Fibroblast of the aortic adventitia (primary cell): ENCODE results near the gene LRMDA. TPM values are rescaled to one million over a fixed set of nuclear protein-coding genes. Genes with fewer than 3 reads are reported as not detected.

ENCODE experiments used
- DNase-seq: peaks from one replicate; pipeline ENCODE4 v3.0.0-alpha.2; 2010; ENCODE audit warnings: low read depth
- H3K4me3 ChIP-seq: 2 replicates; pipeline ENCODE4 v1.5.1; 2011; ENCODE audit warnings: low read depth, mild to moderate bottlenecking, control low read depth, low read length, moderate library complexity
- total RNA-seq: library from RNA; depleted of rRNA; stranded (reverse); fragments of >200 nt; gene quantifications from 2 replicates; pipeline ENCODE4 v1.2.3, GENCODE V29; 2012; ENCODE audit warnings: low replicate concordance
- TF ChIP-seq, protein P1 (sequence below): IDR thresholded peaks from 2 replicates; pipeline ENCODE4 v1.5.1; 2011; ENCODE audit warnings: mild to moderate bottlenecking, low read length, control low read depth, inconsistent platforms; ENCODE audit not compliant: insufficient read depth

Gene LRMDA
- total RNA-seq, 1 donor, result 6.3 TPM

DNA sequence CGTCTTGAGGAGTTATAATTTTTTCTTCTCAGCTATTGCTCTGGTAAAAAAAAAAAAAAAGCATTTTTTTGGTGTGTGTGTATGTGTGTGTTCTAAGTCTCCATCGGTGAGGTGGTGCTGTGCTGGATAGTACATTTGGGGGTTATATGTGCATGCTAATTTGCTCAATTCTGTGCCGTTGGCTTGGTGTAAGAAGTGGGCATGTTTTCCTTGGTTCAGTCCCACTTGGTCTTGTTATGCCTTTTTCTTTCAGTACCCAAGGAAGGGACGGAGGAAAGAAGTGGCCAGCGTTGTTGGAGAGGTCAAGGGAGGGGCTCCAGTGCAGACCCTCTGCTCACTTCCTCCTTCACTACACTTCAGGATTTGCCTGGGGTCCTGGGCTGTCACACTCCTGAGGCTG, 20.4 kb downstream of the LRMDA start:
- no peak for DNase-seq
- TF ChIP-seq, protein P1, sequence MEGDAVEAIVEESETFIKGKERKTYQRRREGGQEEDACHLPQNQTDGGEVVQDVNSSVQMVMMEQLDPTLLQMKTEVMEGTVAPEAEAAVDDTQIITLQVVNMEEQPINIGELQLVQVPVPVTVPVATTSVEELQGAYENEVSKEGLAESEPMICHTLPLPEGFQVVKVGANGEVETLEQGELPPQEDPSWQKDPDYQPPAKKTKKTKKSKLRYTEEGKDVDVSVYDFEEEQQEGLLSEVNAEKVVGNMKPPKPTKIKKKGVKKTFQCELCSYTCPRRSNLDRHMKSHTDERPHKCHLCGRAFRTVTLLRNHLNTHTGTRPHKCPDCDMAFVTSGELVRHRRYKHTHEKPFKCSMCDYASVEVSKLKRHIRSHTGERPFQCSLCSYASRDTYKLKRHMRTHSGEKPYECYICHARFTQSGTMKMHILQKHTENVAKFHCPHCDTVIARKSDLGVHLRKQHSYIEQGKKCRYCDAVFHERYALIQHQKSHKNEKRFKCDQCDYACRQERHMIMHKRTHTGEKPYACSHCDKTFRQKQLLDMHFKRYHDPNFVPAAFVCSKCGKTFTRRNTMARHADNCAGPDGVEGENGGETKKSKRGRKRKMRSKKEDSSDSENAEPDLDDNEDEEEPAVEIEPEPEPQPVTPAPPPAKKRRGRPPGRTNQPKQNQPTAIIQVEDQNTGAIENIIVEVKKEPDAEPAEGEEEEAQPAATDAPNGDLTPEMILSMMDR, result no peak
- H3K4me3 ChIP-seq, result no peak overlapping the region

DNA sequence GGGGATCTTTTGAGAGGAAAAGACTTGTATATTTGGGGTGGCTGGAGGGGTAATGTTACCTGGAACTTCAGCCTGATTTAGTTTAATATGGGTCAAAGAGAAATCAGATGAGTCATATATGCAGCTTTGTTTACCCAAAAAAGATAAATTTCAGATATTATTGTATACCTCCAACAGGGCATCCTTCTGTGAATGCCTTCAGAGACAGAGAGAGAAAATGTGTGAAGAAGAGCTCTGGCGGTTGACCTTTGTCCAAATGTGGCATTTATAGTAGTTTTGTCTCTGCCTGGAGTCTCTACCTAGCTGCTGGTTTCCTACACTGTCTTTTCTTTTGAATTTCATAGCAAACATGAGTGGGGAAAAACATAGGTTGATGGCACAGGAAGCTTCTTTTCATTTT, 21.6 kb downstream of the LRMDA start:
- H3K4me3 ChIP-seq, result no peak overlapping the region
- TF ChIP-seq, protein P1, result no peak
- no peak for DNase-seq

DNA sequence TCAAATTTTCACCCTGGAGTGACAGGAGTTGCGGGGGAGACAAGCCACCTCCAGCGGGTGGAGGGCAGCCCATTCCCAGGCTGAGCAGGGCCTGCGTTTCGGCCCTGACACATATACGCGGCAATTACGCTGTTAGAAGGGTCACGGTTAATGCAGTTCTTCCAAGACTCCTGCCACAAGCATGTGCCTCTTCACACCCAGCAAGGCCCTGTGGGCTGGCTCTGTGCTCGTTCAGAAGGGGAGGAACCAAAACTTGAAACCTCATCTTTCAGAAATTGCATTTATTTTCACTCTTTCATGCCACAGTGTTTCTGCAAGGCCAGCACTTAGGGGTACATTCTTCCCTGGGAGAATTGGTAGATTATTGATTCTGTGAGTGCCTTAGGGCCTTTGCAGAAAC, 24.7 kb downstream of the LRMDA start:
- TF ChIP-seq, protein P1, result no peak
- DNase-seq, result no peak
- no peak overlapping the region for H3K4me3 ChIP-seq

GRCh38 chr10:75460059-75460458, 28.6 kb downstream of the LRMDA start:
- TF ChIP-seq, protein P1, result no peak
- H3K4me3 ChIP-seq, result no peak overlapping the region
- no peak for DNase-seq

GRCh38 chr10:75461672-75462649, 30.5 kb downstream of the LRMDA start:
- no peak overlapping the region for H3K4me3 ChIP-seq
- no peak for DNase-seq
- TF ChIP-seq, protein P1, result no peak

DNA sequence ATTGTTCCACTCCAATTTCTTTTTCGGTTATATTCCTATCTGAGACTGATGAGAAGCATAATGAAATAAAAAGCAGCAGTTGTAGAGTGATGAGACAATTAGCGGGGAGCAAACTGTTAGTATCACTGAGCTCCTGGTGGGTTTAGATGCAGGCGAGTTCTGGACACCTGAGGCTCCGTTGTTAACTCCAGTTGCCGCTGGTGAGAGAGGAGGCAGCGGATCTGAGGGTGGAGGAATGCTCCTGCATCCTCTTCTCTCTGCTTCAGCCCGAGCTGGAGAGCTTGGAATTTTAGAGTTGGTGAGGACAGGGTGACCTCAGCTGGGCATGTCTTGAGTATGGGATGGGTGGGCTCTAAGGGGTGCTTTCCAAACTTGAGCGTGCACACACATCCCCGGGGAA, 31.4 kb downstream of the LRMDA start:
- no peak for DNase-seq
- no peak overlapping the region for H3K4me3 ChIP-seq
- TF ChIP-seq, protein P1, result no peak
